ENCODE measurements around the gene PCDHGA1. TPM values are rescaled to one million over a fixed set of nuclear protein-coding genes. Genes with fewer than 3 reads are reported as not detected.
"Not testable (repeated sequence)": the region's sequence is repeated elsewhere in the genome, so short reads cannot be mapped to it uniquely, and the experiment has no call there.

Gene PCDHGA1
- total and polyA plus RNA-seq, 2 donors (not counting 1 experiment from before 2014, with no cell fraction given) = 0.06 to 0.64 TPM

GRCh38 chr5:141394401-141395187 lies 64.3 kb downstream of the PCDHGA1 start:
- 49% methylated on average over 22 of the region's 53 CpGs for WGBS (ENCODE audit: insufficient coverage)
- Histone ChIP-seq H3K27me3 (replicated peaks in 1 of 4; ENCODE audit: control extremely low read depth in 1 of 4, control insufficient read depth in 3 of 4, insufficient read depth in 4 of 4, low read length in 3 of 4) (peaks cover 0 to 62% (median 38%) of the 10 kb centered on the region in 4 experiments), H3K9me3 (ENCODE audit: control extremely low read depth in 1 of 3, control insufficient read depth in 2 of 3, insufficient read depth in 1 of 3, low read length in 2 of 3) (peaks cover 0 to 54% (median 37%) of the 10 kb centered on the region in 3 donors)
- H2AFZ ChIP-seq (ENCODE audit: insufficient read depth, low read depth, low read length, poor library complexity, severe bottlenecking); H3K79me2 ChIP-seq (ENCODE audit: control insufficient read depth, insufficient read depth, low read length); H3K4me1 Mint-ChIP-seq; H3K27ac ChIP-seq (ENCODE audit: low read length in 2 of 2); H4K20me1 ChIP-seq (ENCODE audit: control insufficient read depth, insufficient read depth, low read length, poor library complexity, severe bottlenecking); H3K9ac ChIP-seq (ENCODE audit: low read length); intact Hi-C loops (cut with micrococcal nuclease); H3K4me1 ChIP-seq (ENCODE audit: control insufficient read depth in 2 of 2, insufficient read depth in 2 of 2, low read length in 2 of 2); ATAC-seq (ENCODE audit: low read depth); POLR2A ChIA-PET; H3K27ac Mint-ChIP-seq; H3K4me3 ChIP-seq (ENCODE audit: control extremely low read depth in 1 of 5, extremely low read depth in 1 of 5, insufficient read depth in 1 of 5, low read depth in 2 of 5, low read length in 4 of 5); H3K4me3 Mint-ChIP-seq; DNase-seq; H3K36me3 ChIP-seq (replicated peaks in 1 of 2; ENCODE audit: control extremely low read depth in 1 of 2, control insufficient read depth in 1 of 2, extremely low read depth in 1 of 2, insufficient read depth in 2 of 2, low read length in 1 of 2); H3K4me2 ChIP-seq (replicated peaks; ENCODE audit: low read depth, low read length, poor library complexity, severe bottlenecking): not testable (repeated sequence)
- H3K9me3 Mint-ChIP-seq (ENCODE audit: insufficient read depth) = peaks cover 13% of the 10 kb centered on the region
- CTCF ChIA-PET = interaction anchor here (1.5 kb wide), 1 partner anchor 169 kb away, joined by 5 read pairs; no protein-coding TSS in a partner anchor
- H3K27me3 Mint-ChIP-seq = peaks cover 56% of the 10 kb centered on the region

DNA sequence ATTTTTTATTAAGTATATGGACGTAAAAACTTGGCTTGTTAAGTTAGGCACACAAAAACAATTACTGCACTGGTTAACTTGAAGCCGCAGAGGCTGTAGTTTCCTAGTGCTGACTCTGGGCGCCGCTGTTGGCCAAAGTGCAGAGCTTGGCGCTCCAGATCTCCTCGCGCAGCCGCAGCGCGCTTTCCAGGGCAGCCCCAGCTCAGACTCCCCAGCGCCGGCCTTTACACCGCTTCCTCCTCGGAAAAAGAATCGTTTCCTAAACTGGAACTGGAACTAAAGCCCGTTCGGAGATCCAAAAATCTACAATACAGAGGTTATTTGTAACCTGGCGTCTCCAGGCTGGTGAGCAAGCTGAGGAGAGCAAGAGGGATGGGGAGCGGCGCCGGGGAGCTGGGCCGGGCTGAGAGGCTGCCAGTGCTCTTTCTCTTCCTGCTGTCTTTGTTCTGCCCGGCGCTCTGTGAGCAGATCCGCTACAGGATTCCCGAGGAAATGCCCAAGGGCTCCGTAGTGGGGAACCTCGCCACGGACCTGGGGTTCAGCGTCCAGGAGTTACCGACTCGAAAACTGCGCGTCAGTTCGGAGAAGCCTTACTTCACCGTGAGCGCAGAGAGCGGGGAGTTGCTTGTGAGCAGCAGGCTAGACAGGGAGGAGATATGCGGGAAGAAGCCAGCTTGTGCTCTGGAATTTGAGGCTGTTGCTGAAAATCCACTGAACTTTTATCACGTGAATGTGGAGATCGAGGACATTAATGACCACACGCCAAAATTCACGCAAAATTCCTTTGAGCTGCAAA lies 67.6 kb downstream of the PCDHGA1 start, which contains the start of gene PCDHGB5:
Gene PCDHGB5, plus strand, starts transcription at position 192 of the 796 bp plus-strand sequence. Its CDS starts 181 bp downstream, at position 373.
- DNase-seq (peak; percentile 43), ATAC-seq (ENCODE audit: low read depth) (peak; percentile 87)
- H4K20me1 ChIP-seq (ENCODE audit: control insufficient read depth, insufficient read depth, low read length, poor library complexity, severe bottlenecking); H3K4me1 ChIP-seq (ENCODE audit: control insufficient read depth in 2 of 2, insufficient read depth in 2 of 2, low read length in 2 of 2); POLR2A ChIA-PET; H3K9ac ChIP-seq (ENCODE audit: low read length); H3K27ac Mint-ChIP-seq; H3K27ac ChIP-seq (ENCODE audit: low read length in 2 of 2); H3K4me2 ChIP-seq (replicated peaks; ENCODE audit: low read depth, low read length, poor library complexity, severe bottlenecking); H2AFZ ChIP-seq (ENCODE audit: insufficient read depth, low read depth, low read length, poor library complexity, severe bottlenecking); H3K4me1 Mint-ChIP-seq; H3K36me3 ChIP-seq (replicated peaks in 1 of 2; ENCODE audit: control extremely low read depth in 1 of 2, control insufficient read depth in 1 of 2, extremely low read depth in 1 of 2, insufficient read depth in 2 of 2, low read length in 1 of 2); intact Hi-C loops (cut with micrococcal nuclease); H3K79me2 ChIP-seq (ENCODE audit: control insufficient read depth, insufficient read depth, low read length): not testable (repeated sequence)
- peaks cover 15% of the 10 kb centered on the region for H3K9me3 Mint-ChIP-seq (ENCODE audit: insufficient read depth)
- WGBS (ENCODE audit: insufficient coverage) = 16% methylated on average over 15 of the region's 43 CpGs
- Histone ChIP-seq H3K27me3 (replicated peaks in 1 of 4; ENCODE audit: control extremely low read depth in 1 of 4, control insufficient read depth in 3 of 4, insufficient read depth in 4 of 4, low read length in 3 of 4) (peaks cover 0 to 52% (median 35%) of the 10 kb centered on the region in 4 experiments), H3K4me3 (ENCODE audit: control extremely low read depth in 1 of 5, extremely low read depth in 1 of 5, insufficient read depth in 1 of 5, low read depth in 2 of 5, low read length in 4 of 5) (peak within 1 kb of the TSS in 1 of 5 experiments; percentile 36), H3K9me3 (ENCODE audit: control extremely low read depth in 1 of 3, control insufficient read depth in 2 of 3, insufficient read depth in 1 of 3, low read length in 2 of 3) (peaks cover 0 to 52% (median 29%) of the 10 kb centered on the region in 3 donors)
- H3K27me3 Mint-ChIP-seq = peaks cover 49% of the 10 kb centered on the region
- CTCF ChIA-PET = interaction anchor here (0.6 to 1.8 kb wide), 6 partner anchors 16 to 1201 kb away, joined by 3 to 7 read pairs (median 4); partner anchors contain the start of gene PCDHGA12
- TF ChIP-seq CTCF (IDR thresholded peaks at IDR 0.05) = peak; percentile 35
- H3K4me3 Mint-ChIP-seq = peak within 1 kb of the TSS; percentile 73
